K562 (cell line): ENCODE measurements around the gene RBBP4. TPM values are rescaled to one million over a fixed set of nuclear protein-coding genes. Genes with fewer than 3 reads are reported as not detected.

Source experiments
- EHMT2 ChIP-seq: fragments of 450-650 bp; IDR thresholded peaks from 2 replicates; pipeline ENCODE4 v1.6.1; 2018; ENCODE audit warnings: antibody characterized with exemption
- EP300 ChIP-seq: IDR thresholded peaks from 2 replicates; pipeline ENCODE4 v1.6.1; 2012; ENCODE audit warnings: low read length, improper control_type of control experiment
- FOXJ2 ChIP-seq: fragments of 200-800 bp; sonication (Bioruptor generic); IDR thresholded peaks from 2 replicates; pipeline ENCODE4 v1.6.1; 2016; ENCODE audit warnings: missing genetic modification characterization, missing compliant biosample characterization
- JUN ChIP-seq, 2 experiments: sonication (generic) in 1 of 2; formaldehyde crosslinking in 1 of 2; IDR thresholded peaks; 2 replicates each; pipeline versions ENCODE4 v1.6.1 to v1.8.0; 2012 to 2022; ENCODE audit warnings: borderline replicate concordance in 2 of 2, mild to moderate bottlenecking in 2 of 2, improper control_type of control experiment in 1 of 2, low read depth in 1 of 2, low read length in 1 of 2, missing genetic modification reagents in 1 of 2
- NR4A1 ChIP-seq, 2 experiments: fragments of 250-450 bp in 1 of 2; fragments of 450-650 bp in 1 of 2; sonication (Bioruptor Pico) in 1 of 2; IDR thresholded peaks; 2 replicates each; pipeline versions ENCODE4 v1.4.0 to v1.6.1; 2016 to 2020; ENCODE audit warnings: mild to moderate bottlenecking in 2 of 2, missing compliant biosample characterization in 1 of 2, missing genetic modification characterization in 1 of 2, moderate library complexity in 1 of 2
- SIN3A ChIP-seq, 2 experiments: fragments of 150-350 bp in 1 of 2; IDR thresholded peaks; 2 replicates each; pipeline ENCODE4 v1.6.1; 2011 to 2016; ENCODE audit warnings: borderline replicate concordance in 2 of 2, low read depth in 2 of 2, low read length in 2 of 2, mild to moderate bottlenecking in 2 of 2, moderate library complexity in 2 of 2; ENCODE audit not compliant: control insufficient read depth in 1 of 2
- TAF9B ChIP-seq: fragments of 450-650 bp; IDR thresholded peaks from 2 replicates; pipeline ENCODE4 v1.6.1; 2018; ENCODE audit warnings: mild to moderate bottlenecking; ENCODE audit not compliant: partially characterized antibody
- TARDBP ChIP-seq: fragments of 450-650 bp; IDR thresholded peaks from 2 replicates; pipeline ENCODE4 v1.6.1; 2016
- TOE1 ChIP-seq, 2 experiments: fragments of 450-650 bp in 1 of 2; sonication (generic) in 1 of 2; formaldehyde crosslinking in 1 of 2; IDR thresholded peaks; 2 replicates each; pipeline versions ENCODE4 v1.7.1 to v1.8.0; 2016 to 2022; ENCODE audit warnings: borderline replicate concordance in 2 of 2, mild to moderate bottlenecking in 2 of 2, antibody characterized with exemption in 1 of 2, inconsistent platforms in 1 of 2, low read depth in 1 of 2, missing genetic modification reagents in 1 of 2, moderate library complexity in 1 of 2
- ZNF586 ChIP-seq: fragments of 450-650 bp; formaldehyde crosslinking; conservative IDR thresholded peaks from 2 replicates; pipeline ENCODE4 v1.4.0; 2020; ENCODE audit warnings: mild to moderate bottlenecking, moderate library complexity
- ZNF589 ChIP-seq: fragments of 200-800 bp; sonication (Bioruptor generic); IDR thresholded peaks from 2 replicates; pipeline ENCODE4 v1.6.1; 2016; ENCODE audit warnings: low read depth, missing genetic modification characterization, missing compliant biosample characterization
- polyA plus RNA-seq, 8 experiments: library from polyadenylated mRNA; depleted of rRNA in 4 of 8; stranded (reverse) in 5 of 8; unstranded in 3 of 8; fragments of >200 nt; fragmentation: Nextera tagmentation in 2 of 8; fragmentation: Illumina TruSeq in 1 of 8; extraction: Ambion mirVana in 2 of 8; extraction: Trizol in 1 of 8; gene quantifications; 2 replicates each; pipeline versions ENCODE4 v1.2.1 to v1.2.3, GENCODE V29; 2011 to 2014; ENCODE audit warnings: inconsistent platforms in 1 of 8, missing spikeins in 1 of 8
- total RNA-seq, 7 experiments: library from RNA; depleted of rRNA in 6 of 7; stranded (reverse); fragments of >200 nt in 6 of 7; fragmentation: Illumina TruSeq in 2 of 7; extraction: Trizol in 2 of 7; gene quantifications; 2 replicates each; pipeline versions ENCODE4 v1.2.1 to v1.2.3, GENCODE V29; 2011 to 2021; ENCODE audit warnings: low replicate concordance in 1 of 7
- TF ChIP-seq, protein P1 (sequence below): sonication (generic); formaldehyde crosslinking; IDR thresholded peaks from 2 replicates; pipeline ENCODE4 v1.8.0; 2022; ENCODE audit warnings: missing genetic modification reagents, mild to moderate bottlenecking, moderate library complexity, borderline replicate concordance
- TF ChIP-seq, protein P2 (sequence below): sonication (generic); formaldehyde crosslinking; IDR thresholded peaks from 2 replicates; pipeline ENCODE4 v1.8.0; 2023; ENCODE audit warnings: mild to moderate bottlenecking, missing genetic modification reagents
- TF ChIP-seq, protein P3 (sequence below): conservative IDR thresholded peaks from 2 replicates; pipeline ENCODE4 v1.6.1; 2011; ENCODE audit warnings: low read depth, mild to moderate bottlenecking, low read length; ENCODE audit not compliant: control insufficient read depth
- TF ChIP-seq, protein P4 (sequence below): fragments of 200-800 bp; sonication (Bioruptor generic); IDR thresholded peaks from 2 replicates; pipeline ENCODE4 v1.6.1; 2016; ENCODE audit warnings: missing genetic modification characterization, missing compliant biosample characterization

Gene RBBP4
- total and polyA plus RNA-seq, 9 of the 15 experiments (the other 6 are each of a cell fraction or from before 2014, with no cell fraction given), result 185 to 409 (median 259) TPM

DNA sequence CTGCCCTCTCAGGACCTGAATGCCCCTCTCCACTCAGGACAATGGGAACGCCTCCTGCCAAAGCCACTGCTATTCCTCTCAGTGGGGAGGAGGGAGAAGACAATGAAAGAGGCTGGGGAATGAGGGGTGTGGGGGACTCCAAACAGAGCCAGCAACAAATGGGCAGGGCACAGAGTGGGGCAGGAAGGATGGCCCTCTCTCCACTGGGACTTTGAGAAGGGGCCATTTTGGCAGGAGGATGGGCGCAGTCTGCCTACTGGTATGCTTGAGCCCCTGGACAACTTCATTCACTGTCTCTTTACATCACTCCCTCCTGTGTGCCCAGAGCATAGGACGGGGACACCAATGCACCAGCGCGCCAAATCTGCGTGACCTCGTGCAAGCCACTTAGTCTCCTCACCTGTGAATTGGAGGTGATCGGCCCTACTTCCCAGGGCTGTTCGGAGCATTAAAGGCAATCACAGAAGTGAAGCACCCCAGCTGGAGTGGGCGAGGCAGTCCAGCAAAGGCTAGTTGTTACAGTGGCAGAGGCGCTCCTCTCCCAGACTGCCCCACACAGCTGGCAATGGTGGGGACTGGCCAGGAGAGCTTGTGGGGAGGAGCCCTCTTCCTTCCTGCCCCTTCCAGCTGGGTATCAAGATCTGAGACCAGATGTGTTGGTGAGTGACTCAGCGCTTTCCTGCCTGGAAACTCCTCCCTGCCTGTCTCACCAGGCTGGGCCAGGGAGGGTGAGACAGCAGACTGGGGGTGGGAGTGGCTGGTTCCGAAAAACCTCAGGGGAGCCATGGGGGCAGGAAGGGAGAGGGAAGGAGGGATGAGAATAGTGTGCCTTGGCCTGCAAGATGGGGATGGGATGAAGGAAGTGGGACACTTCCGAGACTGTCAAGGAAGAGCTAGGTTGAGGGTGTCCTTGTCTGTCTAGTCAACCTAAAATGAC is 73.9 kb downstream of the RBBP4 start (continued):
- TF ChIP-seq JUN (IDR thresholded peaks at IDR 0.05; ENCODE audit: borderline replicate concordance, low read depth, low read length) (peak; percentile 84), JUN (CRISPR knock-in tag; IDR thresholded peaks at IDR 0.05; ENCODE audit: borderline replicate concordance) (no peak; the same call in 1 of the 2 replicates), NR4A1 (CRISPR knock-in tag; IDR thresholded peaks at IDR 0.05) (no peak), NR4A1 (tag; IDR thresholded peaks at IDR 0.05) (peak; percentile 55; the same call in 1 of the 2 replicates), TARDBP (peak; percentile 7), TAF9B (peak; percentile 99), EP300 (peak; percentile 90), ZNF586 (CRISPR knock-in tag) (no peak), EHMT2 (0 out of 2 replicates have a peak, but pooled peaks have one; percentile 29), TOE1 (IDR thresholded peaks at IDR 0.05; ENCODE audit: borderline replicate concordance) (peak; percentile 60), TOE1 (CRISPR knock-in tag; IDR thresholded peaks at IDR 0.05; ENCODE audit: borderline replicate concordance, low read depth) (0 out of 2 replicates have a peak, but pooled peaks have one; percentile 41), ZNF589 (peak; percentile 67; the same call in 1 of the 2 replicates), FOXJ2 (tag) (peak; percentile 64), SIN3A (IDR thresholded peaks at IDR 0.05; ENCODE audit: borderline replicate concordance in 2 of 2, control insufficient read depth in 1 of 2, low read depth in 2 of 2, low read length in 2 of 2) (peak in 1 of 2 experiments; percentile 49; a peak in 1 of 4 replicates)
- TF ChIP-seq, protein P1, sequence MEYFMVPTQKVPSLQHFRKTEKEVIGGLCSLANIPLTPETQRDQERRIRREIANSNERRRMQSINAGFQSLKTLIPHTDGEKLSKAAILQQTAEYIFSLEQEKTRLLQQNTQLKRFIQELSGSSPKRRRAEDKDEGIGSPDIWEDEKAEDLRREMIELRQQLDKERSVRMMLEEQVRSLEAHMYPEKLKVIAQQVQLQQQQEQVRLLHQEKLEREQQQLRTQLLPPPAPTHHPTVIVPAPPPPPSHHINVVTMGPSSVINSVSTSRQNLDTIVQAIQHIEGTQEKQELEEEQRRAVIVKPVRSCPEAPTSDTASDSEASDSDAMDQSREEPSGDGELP (CRISPR knock-in tag), result peak; percentile 100
- TF ChIP-seq, protein P2, sequence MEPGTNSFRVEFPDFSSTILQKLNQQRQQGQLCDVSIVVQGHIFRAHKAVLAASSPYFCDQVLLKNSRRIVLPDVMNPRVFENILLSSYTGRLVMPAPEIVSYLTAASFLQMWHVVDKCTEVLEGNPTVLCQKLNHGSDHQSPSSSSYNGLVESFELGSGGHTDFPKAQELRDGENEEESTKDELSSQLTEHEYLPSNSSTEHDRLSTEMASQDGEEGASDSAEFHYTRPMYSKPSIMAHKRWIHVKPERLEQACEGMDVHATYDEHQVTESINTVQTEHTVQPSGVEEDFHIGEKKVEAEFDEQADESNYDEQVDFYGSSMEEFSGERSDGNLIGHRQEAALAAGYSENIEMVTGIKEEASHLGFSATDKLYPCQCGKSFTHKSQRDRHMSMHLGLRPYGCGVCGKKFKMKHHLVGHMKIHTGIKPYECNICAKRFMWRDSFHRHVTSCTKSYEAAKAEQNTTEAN, result no peak
- TF ChIP-seq, protein P3, sequence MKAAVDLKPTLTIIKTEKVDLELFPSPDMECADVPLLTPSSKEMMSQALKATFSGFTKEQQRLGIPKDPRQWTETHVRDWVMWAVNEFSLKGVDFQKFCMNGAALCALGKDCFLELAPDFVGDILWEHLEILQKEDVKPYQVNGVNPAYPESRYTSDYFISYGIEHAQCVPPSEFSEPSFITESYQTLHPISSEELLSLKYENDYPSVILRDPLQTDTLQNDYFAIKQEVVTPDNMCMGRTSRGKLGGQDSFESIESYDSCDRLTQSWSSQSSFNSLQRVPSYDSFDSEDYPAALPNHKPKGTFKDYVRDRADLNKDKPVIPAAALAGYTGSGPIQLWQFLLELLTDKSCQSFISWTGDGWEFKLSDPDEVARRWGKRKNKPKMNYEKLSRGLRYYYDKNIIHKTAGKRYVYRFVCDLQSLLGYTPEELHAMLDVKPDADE, result no peak
- TF ChIP-seq, protein P4, sequence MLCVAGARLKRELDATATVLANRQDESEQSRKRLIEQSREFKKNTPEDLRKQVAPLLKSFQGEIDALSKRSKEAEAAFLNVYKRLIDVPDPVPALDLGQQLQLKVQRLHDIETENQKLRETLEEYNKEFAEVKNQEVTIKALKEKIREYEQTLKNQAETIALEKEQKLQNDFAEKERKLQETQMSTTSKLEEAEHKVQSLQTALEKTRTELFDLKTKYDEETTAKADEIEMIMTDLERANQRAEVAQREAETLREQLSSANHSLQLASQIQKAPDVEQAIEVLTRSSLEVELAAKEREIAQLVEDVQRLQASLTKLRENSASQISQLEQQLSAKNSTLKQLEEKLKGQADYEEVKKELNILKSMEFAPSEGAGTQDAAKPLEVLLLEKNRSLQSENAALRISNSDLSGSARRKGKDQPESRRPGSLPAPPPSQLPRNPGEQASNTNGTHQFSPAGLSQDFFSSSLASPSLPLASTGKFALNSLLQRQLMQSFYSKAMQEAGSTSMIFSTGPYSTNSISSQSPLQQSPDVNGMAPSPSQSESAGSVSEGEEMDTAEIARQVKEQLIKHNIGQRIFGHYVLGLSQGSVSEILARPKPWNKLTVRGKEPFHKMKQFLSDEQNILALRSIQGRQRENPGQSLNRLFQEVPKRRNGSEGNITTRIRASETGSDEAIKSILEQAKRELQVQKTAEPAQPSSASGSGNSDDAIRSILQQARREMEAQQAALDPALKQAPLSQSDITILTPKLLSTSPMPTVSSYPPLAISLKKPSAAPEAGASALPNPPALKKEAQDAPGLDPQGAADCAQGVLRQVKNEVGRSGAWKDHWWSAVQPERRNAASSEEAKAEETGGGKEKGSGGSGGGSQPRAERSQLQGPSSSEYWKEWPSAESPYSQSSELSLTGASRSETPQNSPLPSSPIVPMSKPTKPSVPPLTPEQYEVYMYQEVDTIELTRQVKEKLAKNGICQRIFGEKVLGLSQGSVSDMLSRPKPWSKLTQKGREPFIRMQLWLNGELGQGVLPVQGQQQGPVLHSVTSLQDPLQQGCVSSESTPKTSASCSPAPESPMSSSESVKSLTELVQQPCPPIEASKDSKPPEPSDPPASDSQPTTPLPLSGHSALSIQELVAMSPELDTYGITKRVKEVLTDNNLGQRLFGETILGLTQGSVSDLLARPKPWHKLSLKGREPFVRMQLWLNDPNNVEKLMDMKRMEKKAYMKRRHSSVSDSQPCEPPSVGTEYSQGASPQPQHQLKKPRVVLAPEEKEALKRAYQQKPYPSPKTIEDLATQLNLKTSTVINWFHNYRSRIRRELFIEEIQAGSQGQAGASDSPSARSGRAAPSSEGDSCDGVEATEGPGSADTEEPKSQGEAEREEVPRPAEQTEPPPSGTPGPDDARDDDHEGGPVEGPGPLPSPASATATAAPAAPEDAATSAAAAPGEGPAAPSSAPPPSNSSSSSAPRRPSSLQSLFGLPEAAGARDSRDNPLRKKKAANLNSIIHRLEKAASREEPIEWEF (CRISPR knock-in tag), result no peak
